SK-N-SH (cell line): Measurements from ENCODE around the gene RAD51B.

ENCODE experiments used
- CTCF ChIP-seq: fragments of 200-600 bp; sonication (generic); IDR thresholded peaks from 2 replicates; pipeline ENCODE4 v1.6.1; 2017; ENCODE audit warnings: antibody characterized with exemption, mild to moderate bottlenecking, moderate library complexity
- GABPA ChIP-seq: IDR thresholded peaks from 2 replicates; pipeline ENCODE4 v1.4.0; 2012; ENCODE audit warnings: low read depth, mild to moderate bottlenecking
- JUND ChIP-seq: IDR thresholded peaks from 2 replicates; pipeline ENCODE4 v1.4.0; 2012
- PBX3 ChIP-seq: IDR thresholded peaks from 2 replicates; pipeline ENCODE4; 2012
- POLR2AphosphoS5 ChIP-seq: IDR thresholded peaks from 2 replicates; pipeline ENCODE4 v1.6.1; 2012; ENCODE audit warnings: low read depth, low read length
- RAD21 ChIP-seq: IDR thresholded peaks from 2 replicates; pipeline ENCODE4 v1.6.1; 2012; ENCODE audit warnings: mild to moderate bottlenecking, low read length
- REST ChIP-seq: IDR thresholded peaks from 2 replicates; pipeline ENCODE4 v1.6.1; 2012; ENCODE audit warnings: mild to moderate bottlenecking, low read depth, low read length, moderate library complexity
- SIN3A ChIP-seq: IDR thresholded peaks from 2 replicates; pipeline ENCODE4 v1.6.1; 2012; ENCODE audit warnings: low read depth, mild to moderate bottlenecking, low read length, moderate library complexity, borderline replicate concordance
- TAF1 ChIP-seq: IDR thresholded peaks from 2 replicates; pipeline ENCODE4 v1.6.1; 2012; ENCODE audit warnings: low read depth, mild to moderate bottlenecking, low read length, moderate library complexity, borderline replicate concordance
- TCF12 ChIP-seq: IDR thresholded peaks from 2 replicates; pipeline ENCODE4 v1.4.0; 2012
- TEAD4 ChIP-seq: IDR thresholded peaks from 2 replicates; pipeline ENCODE4 v1.4.0; 2012; ENCODE audit warnings: mild to moderate bottlenecking, borderline replicate concordance; ENCODE audit not compliant: insufficient read depth
- YY1 ChIP-seq: IDR thresholded peaks from 2 replicates; pipeline ENCODE4 v1.4.0; 2012; ENCODE audit warnings: low read depth, mild to moderate bottlenecking

GRCh38 chr14:68696266-68696665 is 876.7 kb downstream of the RAD51B start:
- no peak for TF ChIP-seq TAF1
- TF ChIP-seq CTCF = no peak
- TF ChIP-seq TCF12 = no peak
- no peak for TF ChIP-seq JUND
- TF ChIP-seq REST = no peak
- no peak for TF ChIP-seq TEAD4
- TF ChIP-seq PBX3 = no peak
- TF ChIP-seq SIN3A = no peak
- TF ChIP-seq POLR2AphosphoS5 = no peak
- no peak for TF ChIP-seq YY1
- TF ChIP-seq GABPA = no peak
- no peak for TF ChIP-seq RAD21
